ENCODE measurements around the gene PRKCE. TPM values are rescaled to one million over a fixed set of nuclear protein-coding genes. Genes with fewer than 3 reads are reported as not detected.

Gene PRKCE
- total RNA-seq, 1 experiment from 2014 or later, result 1.3 TPM

- H3K23ac ChIP-seq (ENCODE audit: insufficient read length, low read depth, low read length), result no peak overlapping the region
- Mint-ChIP-seq H3K4me1 (peaks cover 15 to 26% of the 10 kb centered on the region in 2 experiments), H3K27ac (no peak overlapping the region; a peak in 1 of 7 replicates), H3K4me3 (no peak overlapping the region), H3K27me3 (ENCODE audit: low read depth) (peaks cover 2% of the 10 kb centered on the region; the same call in 1 of the 2 replicates), H3K36me3 (ENCODE audit: insufficient read depth in 1 of 3, low read depth in 3 of 3) (no peaks in the 10 kb centered on the region), H3K9me3 (no peaks in the 10 kb centered on the region; a peak in 1 of 5 replicates)
- no peaks in the 10 kb centered on the region; the same call in 1 of the 2 replicates for H3K27me3 ChIP-seq (ENCODE audit: insufficient read depth, low read length)
- no peak overlapping the region for H2AFZ ChIP-seq (ENCODE audit: low read length)
- H3K79me2 ChIP-seq (ENCODE audit: insufficient read depth, low read length), result no peaks in the 10 kb centered on the region
- no peak for DNase-seq
- no peak overlapping the region for H3K9ac ChIP-seq (ENCODE audit: extremely low read depth, insufficient read length, low read length)
- H3K4me2 ChIP-seq (ENCODE audit: insufficient read depth, insufficient read length, low read length), result no peak overlapping the region
- H2BK12ac ChIP-seq (ENCODE audit: insufficient read length, low read depth, low read length), result no peak overlapping the region
- H3K23me2 ChIP-seq (ENCODE audit: insufficient read length, low read depth, low read length, poor library complexity, severe bottlenecking), result no peaks in the 10 kb centered on the region
- no peak overlapping the region for H3K56ac ChIP-seq (ENCODE audit: insufficient read length, low read depth, low read length)
- H4K91ac ChIP-seq (ENCODE audit: insufficient read length, low read depth, low read length), result no peak overlapping the region
- H3K79me1 ChIP-seq (ENCODE audit: insufficient read depth, low read depth, low read length, poor library complexity, severe bottlenecking), result no peaks in the 10 kb centered on the region
- no peaks in the 10 kb centered on the region for H3K9me3 ChIP-seq (ENCODE audit: control insufficient read depth, low read depth, low read length)
- no peak overlapping the region for H2BK15ac ChIP-seq (ENCODE audit: low read depth, low read length)
- H2BK120ac ChIP-seq (ENCODE audit: low read depth, low read length, poor library complexity, severe bottlenecking), result no peak overlapping the region
- no peaks in the 10 kb centered on the region for H4K20me1 ChIP-seq (ENCODE audit: control insufficient read depth, insufficient read depth, insufficient read length)
- no CpG with 5 or more reads among the region's 5 CpGs for WGBS (ENCODE audit: extremely low coverage, insufficient read length, low lambda C conversion rate)
- no peak overlapping the region for H2BK5ac ChIP-seq (ENCODE audit: insufficient read length, low read length)
- H3K18ac ChIP-seq (ENCODE audit: insufficient read length, low read depth, low read length), result no peak overlapping the region
- no peak overlapping the region for H4K8ac ChIP-seq (replicated peaks; ENCODE audit: insufficient read length, low read depth, low read length)
- no peak overlapping the region for H4K5ac ChIP-seq (ENCODE audit: insufficient read length, low read depth, low read length)
- no peak overlapping the region for H2BK20ac ChIP-seq (ENCODE audit: low read depth, low read length, poor library complexity, severe bottlenecking)
- TF ChIP-seq CTCF (conservative IDR thresholded peaks at IDR 0.05), result no peak
- no peak overlapping the region for H3K14ac ChIP-seq (ENCODE audit: insufficient read depth, low read length)
- no peak overlapping the region for H2AK5ac ChIP-seq (ENCODE audit: insufficient read length, low read length)
- no peak overlapping the region for H3K4ac ChIP-seq (ENCODE audit: low read depth, low read length)
- no peak overlapping the region for H3K27ac ChIP-seq (ENCODE audit: insufficient read length, low read depth, low read length)
- no peaks in the 10 kb centered on the region for H3K4me1 ChIP-seq (ENCODE audit: insufficient read depth, low read length)
- H3T11ph ChIP-seq (ENCODE audit: low read length), result no peak overlapping the region
These were observed 170.8 kb downstream of the PRKCE start for GRCh38 chr2:45822272-45822630.
